Putamen (tissue), 1 donor: Measurements from ENCODE around the gene CD244.

Experiments
- DNase-seq: peaks from one replicate; pipeline ENCODE4 v3.0.0-alpha.2; 2016; ENCODE audit warnings: low spot score

CD244 gene

DNA sequence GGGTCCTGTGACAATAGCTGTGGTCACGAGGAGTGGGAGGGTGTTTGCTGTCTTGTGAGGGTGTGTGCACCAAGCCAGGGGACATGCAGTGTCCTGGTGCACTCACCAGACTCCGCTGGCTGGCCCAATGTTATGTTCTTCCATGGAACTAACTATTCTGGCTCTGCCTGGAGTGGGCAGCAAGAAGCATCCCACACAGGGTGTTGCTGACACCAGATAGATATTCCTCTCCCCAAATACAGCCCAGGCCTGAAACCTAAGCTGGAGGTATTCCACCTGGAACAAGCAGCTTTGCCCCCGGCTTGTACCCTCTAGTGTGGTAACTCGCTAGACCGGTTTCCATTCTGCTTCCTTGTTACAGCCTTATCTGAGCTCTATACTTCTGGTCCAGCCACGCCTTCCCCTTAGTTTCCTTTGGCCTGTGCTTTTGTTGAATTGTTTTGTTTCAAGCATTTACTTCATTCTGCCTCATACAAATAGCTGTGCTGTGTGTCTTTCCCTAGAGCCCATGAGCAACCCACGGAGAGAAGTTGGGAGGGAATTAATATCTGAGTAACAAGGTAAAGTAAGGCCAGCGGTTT, 81.4 kb downstream of the CD244 start:
- DNase-seq: no peak

- DNase-seq: no peak
Measured at GRCh38 chr1:160780398-160780755, 82.3 kb downstream of the CD244 start.
